Heart right ventricle (tissue), 16 donors: Measurements from ENCODE around the gene CREB5. TPM values are rescaled to one million over a fixed set of nuclear protein-coding genes. Genes with fewer than 3 reads are reported as not detected.

Source experiments
- ATAC-seq, 8 donors: fragments of 200-7000 bp; cut with Tn5 transposase; one replicate each; pipeline ENCODE4 v1.9.1; 2020; ENCODE audit warnings: mild to moderate bottlenecking in 8 of 8, moderate library complexity in 8 of 8, moderate number of reproducible peaks in 1 of 8
- DNase-seq, 2 donors: peaks; one replicate each; pipeline ENCODE4 v3.0.0-alpha.2; 2020
- H3K27ac ChIP-seq, 10 donors: fragments of 200-600 bp; sonication (generic) in 2 of 10; one replicate each; pipeline versions ENCODE4 v1.5.0 to v1.8.0; 2020 to 2022; ENCODE audit warnings: mild to moderate bottlenecking in 3 of 10
- H3K27me3 ChIP-seq, 7 donors: fragments of 200-600 bp; one replicate each; pipeline ENCODE4 v1.8.0; 2021 to 2022; ENCODE audit warnings: mild to moderate bottlenecking in 2 of 7
- H3K36me3 ChIP-seq, 9 donors: fragments of 200-600 bp; sonication (generic) in 1 of 9; one replicate each; pipeline versions ENCODE4 v1.5.0 to v1.8.0; 2020 to 2022; ENCODE audit warnings: mild to moderate bottlenecking in 2 of 9
- H3K4me1 ChIP-seq, 9 donors: fragments of 200-600 bp; sonication (generic) in 1 of 9; one replicate each; pipeline versions ENCODE4 v1.5.0 to v1.8.0; 2020 to 2022; ENCODE audit warnings: mild to moderate bottlenecking in 4 of 9
- H3K4me3 ChIP-seq, 10 donors: fragments of 200-600 bp; sonication (generic) in 2 of 10; one replicate each; pipeline versions ENCODE4 v1.5.0 to v1.8.0; 2020 to 2022; ENCODE audit warnings: mild to moderate bottlenecking in 7 of 10, moderate library complexity in 2 of 10
- H3K9me3 ChIP-seq, 11 donors: fragments of 200-600 bp in 10 of 11; sonication (generic) in 2 of 11; one replicate each; pipeline versions ENCODE4 v1.5.0 to v1.8.0; 2013 to 2022; ENCODE audit warnings: mild to moderate bottlenecking in 2 of 11, control low read depth in 1 of 11, moderate library complexity in 1 of 11
- CTCF ChIP-seq, 9 donors: fragments of 200-600 bp; sonication (generic) in 2 of 9; IDR thresholded peaks; one replicate each; pipeline versions ENCODE4 v1.5.0 to v1.8.0; 2021 to 2022; ENCODE audit warnings: antibody characterized with exemption in 9 of 9, mild to moderate bottlenecking in 5 of 9, moderate library complexity in 1 of 9
- WGBS, 2 donors: extraction: QIAGEN DNeasy Blood & Tissue Kit; methylation state at CpG; one replicate each; pipeline ENCODE4 v1.1.7; 2013; ENCODE audit warnings: inconsistent platforms in 1 of 2; 5-methylcytosine and 5-hydroxymethylcytosine counted together
- intact Hi-C, 10 donors: fragments of 100-400 bp; cut with DNase I; formaldehyde crosslinking; loops; one replicate each; pipeline versions ENCODE4 v1.11.1 to v1.14.2; 2022
- polyA plus RNA-seq, 2 donors: library from polyadenylated mRNA; stranded (reverse); fragments of 200-250 nt; gene quantifications; one replicate each; pipeline ENCODE4 v1.2.3, GENCODE V29; 2013
- total RNA-seq, 10 donors: library from RNA; stranded (reverse); fragmentation: NEBNext Ultra II Directional in 3 of 10; extraction: Animal tissue kit (Norgen Biotek cat#: 25700) in 3 of 10; gene quantifications; one replicate each; pipeline versions ENCODE4 v1.2.1 to v1.2.4, GENCODE V29; 2021 to 2023
- donor health status: Arrhythmogenic right ventricular cardiomyopathy.
- donor health status: ischemic (EF 13 %, LVEDD 7.1; RV severe dilation, severe dysfunction).
- donor health status: healthy with polysubstance abuse.
- donor health status: DM: no; HTN: yes; CAD: no.
- donor health status: DM: no; HTN: no; CAD: no.
- donor health status: ischemic (EF 25% LVEDD 6.9; RV normal size, moderate dysfunction).
- donor health status: ischemic (EF 25% LVEDD 5.7; RV mildly dilated, moderate dysfunction).
- donor health status: healthy.
- donor health status: DM: yes; HTN: yes; CAD: no.
- donor health status: Ischemic cardiomyopathy.
- donor health status: ischemic (EF 35%, LVEDD 5.7; RV mildly dilated, moderate dysfunction).
- donor health status: nonischemic (EF 11% LVEDD 7.7; RV severe dilation, severe dysfunction).
- donor health status: DM: yes; HTN: yes; CAD: no.
- donor health status: PGD.
- donor health status: ischemic (EF 29% LVEDD 5.4; RV normal size, mild dysfunction).
- donor health status: nonischemic (EF 23%, LVEDD 6.1; RV moderate dilation, normal function).

The CREB5 gene
- total and polyA plus RNA-seq, 12 donors = 4.7 to 170 (median 19.0) TPM

GRCh38 chr7:28758186-28758585 lies 345.9 kb downstream of the CREB5 start:
- no peak for TF ChIP-seq CTCF (IDR thresholded peaks at IDR 0.05)
- H3K27me3 ChIP-seq = no peaks in the 10 kb centered on the region
- H3K36me3 ChIP-seq = peaks cover 0 to 10% (median 0%) of the 10 kb centered on the region in 9 donors
- DNase-seq (no peak), ATAC-seq (no peak)
- no peak overlapping the region for H3K27ac ChIP-seq
- 93 to 97% methylated on average over 5 of the region's 5 CpGs for WGBS, 2 donors
- intact Hi-C loops = no loop called here
- H3K4me1 ChIP-seq = peaks cover 0 to 9% (median 0%) of the 10 kb centered on the region in 9 donors
- H3K4me3 ChIP-seq = no peak overlapping the region
- no peaks in the 10 kb centered on the region for H3K9me3 ChIP-seq

- intact Hi-C loops = no loop called here
- no peak for TF ChIP-seq CTCF (IDR thresholded peaks at IDR 0.05)
- Histone ChIP-seq H3K27me3 (no peaks in the 10 kb centered on the region), H3K4me1 (peaks cover 0 to 9% (median 0%) of the 10 kb centered on the region in 9 donors), H3K4me3 (no peak overlapping the region), H3K36me3 (peaks cover 0 to 10% (median 0%) of the 10 kb centered on the region in 9 donors), H3K9me3 (no peaks in the 10 kb centered on the region), H3K27ac (no peak overlapping the region)
- ATAC-seq = no peak
- 85 to 94% methylated on average over 5 of the region's 5 CpGs for WGBS, 2 donors
- DNase-seq = no peak
Measured at GRCh38 chr7:28759475-28759971, 347.2 kb downstream of the CREB5 start.

GRCh38 chr7:28761505-28761904 lies 349.2 kb downstream of the CREB5 start:
- intact Hi-C loops = no loop called here
- Histone ChIP-seq H3K4me3 (no peak overlapping the region), H3K36me3 (peaks cover 0 to 10% (median 0%) of the 10 kb centered on the region in 9 donors), H3K9me3 (no peaks in the 10 kb centered on the region), H3K27me3 (no peaks in the 10 kb centered on the region), H3K27ac (no peak overlapping the region), H3K4me1 (peaks cover 0 to 5% (median 0%) of the 10 kb centered on the region in 9 donors)
- WGBS, 2 donors = 82 to 90% methylated on average over 2 of the region's 2 CpGs
- ATAC-seq = no peak
- no peak for DNase-seq
- no peak for TF ChIP-seq CTCF (IDR thresholded peaks at IDR 0.05)

- DNase-seq = no peak
- WGBS, 2 donors = 89 to 93% methylated on average over 1 of the region's 1 CpG
- no peak for TF ChIP-seq CTCF (IDR thresholded peaks at IDR 0.05)
- Histone ChIP-seq H3K4me1 (peaks cover 0 to 7% (median 0%) of the 10 kb centered on the region in 9 donors), H3K4me3 (no peak overlapping the region), H3K27ac (no peak overlapping the region), H3K36me3 (peaks cover 0 to 10% (median 0%) of the 10 kb centered on the region in 9 donors), H3K9me3 (no peaks in the 10 kb centered on the region), H3K27me3 (no peaks in the 10 kb centered on the region)
- intact Hi-C loops = no loop called here
- ATAC-seq = no peak
Measured at GRCh38 chr7:28762651-28763050, 350.3 kb downstream of the CREB5 start.
